OCI-LY3 (cell line): ENCODE results near the gene MCM8.

Experiments
- H2AFZ ChIP-seq: fragments of 200-600, 300-600 bp; shearing (Covaris generic); 2 replicates; pipeline ENCODE4 v1.6.0; 2014; ENCODE audit warnings: antibody characterized with exemption, low read depth, low read length
- H3K27ac ChIP-seq: fragments of 200-600, 300-600 bp; sonication (generic); 2 replicates; pipeline ENCODE4 v1.5.1; 2014; ENCODE audit warnings: mild to moderate bottlenecking, low read length, moderate library complexity, mixed read lengths
- H3K27me3 ChIP-seq: fragments of 200-600, 300-600 bp; sonication (generic); 2 replicates; pipeline ENCODE4 v1.6.1; 2014; ENCODE audit warnings: low read depth, low read length, mixed read lengths
- H3K36me3 ChIP-seq: fragments of 200-600, 300-600 bp; sonication (generic); replicated peaks from 2 replicates; pipeline ENCODE3; 2014; ENCODE audit warnings: low read depth, low read length, mixed read lengths
- H3K4me1 ChIP-seq: fragments of 300-600, 200-600 bp; sonication (generic); 2 replicates; pipeline ENCODE4 v1.6.1; 2014; ENCODE audit warnings: low read length, mixed read lengths
- H3K4me2 ChIP-seq: fragments of 200-600, 300-600 bp; sonication (generic); 2 replicates; pipeline ENCODE4 v1.6.1; 2014; ENCODE audit warnings: low read length, mixed read lengths
- H3K4me3 ChIP-seq: fragments of 300-600, 200-600 bp; sonication (generic); 2 replicates; pipeline ENCODE4 v1.5.1; 2014; ENCODE audit warnings: antibody characterized with exemption, mild to moderate bottlenecking, low read length, moderate library complexity
- H3K79me2 ChIP-seq: fragments of 300-600, 200-600 bp; shearing (Covaris generic); 2 replicates; pipeline ENCODE4 v1.6.1; 2014; ENCODE audit warnings: mild to moderate bottlenecking, low read length, mixed read lengths
- H3K9ac ChIP-seq: fragments of 300-600, 200-600 bp; shearing (Covaris generic); 2 replicates; pipeline ENCODE4 v1.6.0; 2014; ENCODE audit warnings: mild to moderate bottlenecking, low read length, moderate library complexity
- H3K9me3 ChIP-seq: fragments of 200-600, 300-600 bp; shearing (Covaris generic); 2 replicates; pipeline ENCODE4 v1.6.1; 2014; ENCODE audit warnings: low read length, mixed read lengths; ENCODE audit not compliant: insufficient read depth
- H4K20me1 ChIP-seq: fragments of 200-600, 300-600 bp; sonication (generic); 2 replicates; pipeline ENCODE4 v1.6.1; 2016; ENCODE audit warnings: low read length, mixed read lengths; ENCODE audit not compliant: insufficient read depth
- CTCF ChIP-seq: fragments of 200-600, 300-600 bp; sonication (generic); IDR thresholded peaks from 2 replicates; pipeline ENCODE4 v1.5.1; 2014; ENCODE audit warnings: antibody characterized with exemption, low read length, low read depth
- EZH2phosphoT487 ChIP-seq: fragments of 200-600 bp; shearing (Covaris generic); IDR thresholded peaks from 2 replicates; pipeline ENCODE4 v1.6.1; 2018; ENCODE audit warnings: antibody characterized with exemption, mixed run types, low read depth

The MCM8 gene

GRCh38 chr20:5913166-5913565 lies 37.3 kb upstream of the MCM8 start:
- peaks cover 8% of the 10 kb centered on the region; the same call in 1 of the 2 replicates for H3K4me1 ChIP-seq
- no peaks in the 10 kb centered on the region for H3K79me2 ChIP-seq
- peaks cover 48% of the 10 kb centered on the region for H3K27me3 ChIP-seq
- H2AFZ ChIP-seq: no peak overlapping the region
- H3K27ac ChIP-seq: no peak overlapping the region
- H3K36me3 ChIP-seq: no peaks in the 10 kb centered on the region
- TF ChIP-seq EZH2phosphoT487 (no peak), CTCF (no peak)
- H3K4me2 ChIP-seq: no peak overlapping the region
- no peaks in the 10 kb centered on the region for H4K20me1 ChIP-seq
- H3K4me3 ChIP-seq: no peak overlapping the region
- H3K9ac ChIP-seq: no peak overlapping the region
- H3K9me3 ChIP-seq: no peaks in the 10 kb centered on the region

GRCh38 chr20:5914859-5915258 lies 35.6 kb upstream of the MCM8 start:
- Histone ChIP-seq H3K4me2 (no peak overlapping the region), H3K36me3 (no peaks in the 10 kb centered on the region), H3K27me3 (peaks cover 43% of the 10 kb centered on the region), H3K4me3 (no peak overlapping the region), H3K79me2 (no peaks in the 10 kb centered on the region), H3K4me1 (peaks cover 8% of the 10 kb centered on the region; the same call in 1 of the 2 replicates), H4K20me1 (no peaks in the 10 kb centered on the region), H3K27ac (no peak overlapping the region), H3K9ac (no peak overlapping the region), H3K9me3 (no peaks in the 10 kb centered on the region), H2AFZ (no peak overlapping the region)
- no peak for TF ChIP-seq EZH2phosphoT487
- TF ChIP-seq CTCF: no peak

- Histone ChIP-seq H2AFZ (no peak overlapping the region), H3K9me3 (no peaks in the 10 kb centered on the region), H3K27ac (no peak overlapping the region), H3K36me3 (no peaks in the 10 kb centered on the region), H3K4me1 (peaks cover 6% of the 10 kb centered on the region; the same call in 1 of the 2 replicates), H4K20me1 (no peaks in the 10 kb centered on the region), H3K9ac (no peak overlapping the region), H3K4me2 (no peak overlapping the region), H3K79me2 (no peaks in the 10 kb centered on the region), H3K27me3 (peaks cover 13% of the 10 kb centered on the region), H3K4me3 (no peak overlapping the region)
- TF ChIP-seq CTCF (no peak), EZH2phosphoT487 (no peak)
These were observed 31.4 kb upstream of the MCM8 start for GRCh38 chr20:5918856-5919625.

GRCh38 chr20:5919626-5920544 lies 30.6 kb upstream of the MCM8 start:
- H4K20me1 ChIP-seq: no peaks in the 10 kb centered on the region
- no peaks in the 10 kb centered on the region for H3K79me2 ChIP-seq
- no peaks in the 10 kb centered on the region for H3K36me3 ChIP-seq
- peaks cover 6% of the 10 kb centered on the region; the same call in 1 of the 2 replicates for H3K4me1 ChIP-seq
- H2AFZ ChIP-seq: no peak overlapping the region
- H3K27ac ChIP-seq: no peak overlapping the region
- TF ChIP-seq EZH2phosphoT487 (no peak), CTCF (no peak)
- no peak overlapping the region for H3K9ac ChIP-seq
- H3K4me2 ChIP-seq: no peak overlapping the region
- H3K4me3 ChIP-seq: no peak overlapping the region
- H3K9me3 ChIP-seq: no peaks in the 10 kb centered on the region
- 0 out of 2 replicates have a peak, but pooled peaks cover 5% of the 10 kb centered on the region for H3K27me3 ChIP-seq
